ENCODE data around the gene SLC8A3. TPM values are rescaled to one million over a fixed set of nuclear protein-coding genes. Genes with fewer than 3 reads are reported as not detected.

SLC8A3 gene
- total RNA-seq, 1 experiment from 2014 or later = 12.8 TPM

- no peak for DNase-seq (ENCODE audit: low read depth)
These were observed 67.2 kb downstream of the SLC8A3 start for GRCh38 chr14:70121521-70121920.

- no peak for DNase-seq (ENCODE audit: low read depth)
These were observed 70.7 kb downstream of the SLC8A3 start for GRCh38 chr14:70118064-70118463.

- no peak for DNase-seq (ENCODE audit: low read depth)
These were observed 72.5 kb downstream of the SLC8A3 start for GRCh38 chr14:70116278-70116677.

- DNase-seq (ENCODE audit: low read depth) = no peak
These were observed 74.1 kb downstream of the SLC8A3 start for GRCh38 chr14:70114621-70115156.

GRCh38 chr14:70113211-70113610, 75.5 kb downstream of the SLC8A3 start:
- DNase-seq (ENCODE audit: low read depth) = no peak

- DNase-seq (ENCODE audit: low read depth) = no peak
These were observed 80.3 kb downstream of the SLC8A3 start for GRCh38 chr14:70108419-70108818.

GRCh38 chr14:70107309-70107708, 81.4 kb downstream of the SLC8A3 start:
- DNase-seq (ENCODE audit: low read depth) = no peak

GRCh38 chr14:70100071-70100470, 88.7 kb downstream of the SLC8A3 start:
- no peak for DNase-seq (ENCODE audit: low read depth)

- DNase-seq (ENCODE audit: low read depth) = peak; percentile 57
These were observed 90.4 kb downstream of the SLC8A3 start for GRCh38 chr14:70098250-70098809.

- peak; percentile 73 for DNase-seq (ENCODE audit: low read depth)
These were observed 91.0 kb downstream of the SLC8A3 start for GRCh38 chr14:70097576-70098249.

- no peak for DNase-seq (ENCODE audit: low read depth)
These were observed 91.9 kb downstream of the SLC8A3 start for GRCh38 chr14:70096866-70097265.

GRCh38 chr14:70094631-70095030, 94.1 kb downstream of the SLC8A3 start:
- no peak for DNase-seq (ENCODE audit: low read depth)

GRCh38 chr14:70094106-70094505, 94.6 kb downstream of the SLC8A3 start:
- no peak for DNase-seq (ENCODE audit: low read depth)

GRCh38 chr14:70093156-70093555, 95.6 kb downstream of the SLC8A3 start:
- DNase-seq (ENCODE audit: low read depth) = no peak

- no peak for DNase-seq (ENCODE audit: low read depth)
These were observed 101.4 kb downstream of the SLC8A3 start for GRCh38 chr14:70087380-70087697.

- DNase-seq (ENCODE audit: low read depth) = peak; percentile 29
These were observed 101.9 kb downstream of the SLC8A3 start for GRCh38 chr14:70086685-70087379.

- DNase-seq (ENCODE audit: low read depth) = no peak
These were observed 104.5 kb downstream of the SLC8A3 start for GRCh38 chr14:70084226-70084625.

- no peak for DNase-seq (ENCODE audit: low read depth)
These were observed 106.4 kb downstream of the SLC8A3 start for GRCh38 chr14:70082394-70082793.

- DNase-seq (ENCODE audit: low read depth) = no peak
These were observed 108.7 kb downstream of the SLC8A3 start for GRCh38 chr14:70080076-70080475.

GRCh38 chr14:70078329-70078728, 110.4 kb downstream of the SLC8A3 start:
- no peak for DNase-seq (ENCODE audit: low read depth)

GRCh38 chr14:70077720-70078119, 111.0 kb downstream of the SLC8A3 start:
- no peak for DNase-seq (ENCODE audit: low read depth)

GRCh38 chr14:70077005-70077404, 111.7 kb downstream of the SLC8A3 start:
- no peak for DNase-seq (ENCODE audit: low read depth)
